ENCODE measurements around the gene IFT25. TPM values are rescaled to one million over a fixed set of nuclear protein-coding genes. Genes with fewer than 3 reads are reported as not detected.
"Not testable (repeated sequence)": the region's sequence is repeated elsewhere in the genome, so short reads cannot be mapped to it uniquely, and the experiment has no call there.

IFT25 gene
- total and polyA plus RNA-seq, 12 donors = 7.8 to 16.0 (median 10.7) TPM

- ATAC-seq = peak in 3 of 8 donors; percentile 38 to 44 (median 41)
- H3K4me1 ChIP-seq = peaks cover 0 to 14% (median 11%) of the 10 kb centered on the region in 9 donors
- intact Hi-C loops (cut with DNase I) = no loop called here
- no peak overlapping the region for H3K4me3 ChIP-seq
- no peaks in the 10 kb centered on the region for H3K27me3 ChIP-seq
- DNase-seq = no peak
- H3K36me3 ChIP-seq = no peaks in the 10 kb centered on the region
- H3K27ac ChIP-seq = peak overlapping the region in 1 of 10 donors; percentile 62
- no peaks in the 10 kb centered on the region for H3K9me3 ChIP-seq
- 85 to 87% methylated on average over 6 of the region's 6 CpGs for WGBS, 2 donors
- no peak for TF ChIP-seq CTCF (IDR thresholded peaks at IDR 0.05)
These were observed 35.7 kb upstream of the IFT25 start for GRCh38 chr1:53981220-53981619.

- 83 to 84% methylated on average over 13 of the region's 13 CpGs for WGBS, 2 donors
- ATAC-seq = no peak
- no peak for TF ChIP-seq CTCF (IDR thresholded peaks at IDR 0.05)
- Histone ChIP-seq H3K36me3 (no peaks in the 10 kb centered on the region), H3K9me3 (no peaks in the 10 kb centered on the region), H3K4me1 (peaks cover 0 to 14% (median 11%) of the 10 kb centered on the region in 9 donors), H3K27me3 (no peaks in the 10 kb centered on the region), H3K4me3 (no peak overlapping the region), H3K27ac (no peak overlapping the region)
- intact Hi-C loops (cut with DNase I) = no loop called here
- no peak for DNase-seq
These were observed 34.4 kb upstream of the IFT25 start for GRCh38 chr1:53979712-53980450.

- 97% methylated on average over 7 of the region's 7 CpGs for WGBS, 2 donors
- DNase-seq (no peak), ATAC-seq (no peak)
- Histone ChIP-seq H3K4me1 (no peaks in the 10 kb centered on the region), H3K9me3 (no peaks in the 10 kb centered on the region), H3K4me3 (no peak overlapping the region), H3K36me3 (peaks cover 0 to 28% (median 0%) of the 10 kb centered on the region in 9 donors), H3K27me3 (no peaks in the 10 kb centered on the region), H3K27ac (no peak overlapping the region)
- no peak for TF ChIP-seq CTCF (IDR thresholded peaks at IDR 0.05)
- intact Hi-C loops (cut with DNase I) = no loop called here
These were observed 30.4 kb upstream of the IFT25 start for GRCh38 chr1:53975861-53976260.

DNA sequence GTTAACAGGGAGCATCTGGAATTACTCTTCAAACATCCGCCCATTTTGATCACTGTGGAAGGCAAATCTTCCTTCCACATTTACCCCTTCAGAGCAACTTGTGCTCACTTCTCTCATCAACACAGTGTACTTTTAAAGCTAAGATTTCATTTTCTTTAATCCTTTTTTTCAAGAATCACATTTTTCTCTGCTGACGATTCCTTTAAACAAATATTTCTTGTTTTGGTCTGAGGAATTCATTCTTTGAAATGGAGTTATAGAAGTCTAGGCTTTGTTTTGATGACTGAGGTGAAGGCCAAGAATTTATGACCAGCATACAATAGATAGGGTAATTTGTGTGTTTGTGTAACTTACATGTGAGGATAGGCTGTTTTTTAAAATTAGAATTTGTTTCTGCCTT, 26.2 kb upstream of the IFT25 start:
- no peak overlapping the region for H3K4me3 ChIP-seq
- peaks cover 0 to 9% (median 0%) of the 10 kb centered on the region in 9 donors for H3K4me1 ChIP-seq
- H3K27me3 ChIP-seq = no peaks in the 10 kb centered on the region
- TF ChIP-seq CTCF (IDR thresholded peaks at IDR 0.05) = no peak
- H3K27ac ChIP-seq = no peak overlapping the region
- peaks cover 0 to 70% (median 17%) of the 10 kb centered on the region in 9 donors for H3K36me3 ChIP-seq
- WGBS, 2 donors = 93 to 96% methylated on average over 2 of the region's 2 CpGs
- intact Hi-C loops (cut with DNase I) = loop anchor here in 1 of 10 donors (1.0 kb wide), 1 partner anchor 30 kb away; no protein-coding TSS in a partner anchor
- no peak for ATAC-seq
- H3K9me3 ChIP-seq = no peaks in the 10 kb centered on the region
- no peak for DNase-seq

DNA sequence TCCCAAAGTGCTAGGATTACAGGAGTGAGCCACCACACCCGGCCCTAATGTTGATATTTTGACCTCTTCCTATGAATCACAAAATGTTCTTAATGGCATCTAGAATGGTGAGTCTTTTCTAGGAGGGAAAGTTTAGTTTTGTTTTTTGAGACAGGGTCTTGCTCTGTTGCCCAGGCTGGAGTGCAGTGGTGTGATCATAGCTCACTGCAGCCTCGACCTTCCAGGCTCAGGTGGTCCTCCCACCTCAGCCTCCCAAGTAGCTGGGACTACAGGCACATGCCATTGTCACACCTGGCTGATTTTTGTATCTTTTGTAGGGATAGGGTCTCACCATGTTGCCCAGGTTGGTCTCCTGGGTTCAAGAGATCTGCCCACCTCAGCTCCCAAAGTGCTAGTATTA, 23.8 kb upstream of the IFT25 start:
- intact Hi-C loops (cut with DNase I); H3K4me3 ChIP-seq; H3K27me3 ChIP-seq; H3K9me3 ChIP-seq; H3K27ac ChIP-seq; DNase-seq; ATAC-seq; H3K4me1 ChIP-seq: not testable (repeated sequence)
- H3K36me3 ChIP-seq = peaks cover 0 to 94% (median 24%) of the 10 kb centered on the region in 9 donors
- WGBS, 2 donors = 94 to 100% methylated on average over 2 of the region's 2 CpGs

All from heart right ventricle (tissue), 16 donors.